ENCODE results near the gene KCNQ1. TPM values are rescaled to one million over a fixed set of nuclear protein-coding genes. Genes with fewer than 3 reads are reported as not detected.

Gene KCNQ1
- total and polyA plus RNA-seq, 9 of the 15 experiments (the other 6 are each of a cell fraction or from before 2014, with no cell fraction given) = 0.44 TPM; not detected in 8

DNA sequence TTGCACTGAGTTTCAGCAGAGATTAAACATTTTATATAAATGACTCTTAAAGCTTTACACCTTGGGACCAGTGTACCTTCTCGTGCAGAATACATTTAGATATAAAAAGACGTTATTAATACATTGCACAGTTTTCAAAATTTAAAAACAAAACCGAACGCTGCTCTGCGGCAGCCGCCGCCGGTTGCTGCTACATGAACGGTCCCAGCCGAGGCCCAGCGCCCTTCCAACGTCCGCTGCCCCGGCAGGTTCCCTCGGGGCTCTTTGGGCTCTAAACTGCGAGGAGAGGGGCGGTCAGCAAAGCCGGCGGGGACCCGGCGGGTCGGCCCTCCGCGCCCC is 438.8 kb downstream of the KCNQ1 start:
- 33% methylated on average over 22 of the region's 24 CpGs for WGBS (ENCODE audit: insufficient coverage, low coverage, missing lambda C conversion rate)
- Histone ChIP-seq H3K9me1 (ENCODE audit: control insufficient read depth, insufficient read depth, low read length) (no peaks in the 10 kb centered on the region), H3K4me3 (peak overlapping the region; percentile 59), H2AFZ (ENCODE audit: low read depth, low read length) (0 out of 2 replicates have a peak overlapping the region, but pooled peaks have one; percentile 28), H4K20me1 (replicated peaks; ENCODE audit: control insufficient read depth, insufficient read depth, low read length) (no peaks in the 10 kb centered on the region), H3K9me3 (replicated peaks; ENCODE audit: control insufficient read depth, insufficient read depth, low read depth, low read length) (peaks cover 5% of the 10 kb centered on the region), H3K27ac (ENCODE audit: extremely low read depth, low read depth, low read length) (no peak overlapping the region), H3K27me3 (ENCODE audit: control insufficient read depth in 2 of 2, insufficient read depth in 2 of 2, low read length in 2 of 2) (0 out of 5 replicates have a peak, but pooled peaks cover 0 to 8% of the 10 kb centered on the region in 2 experiments), H3K79me2 (ENCODE audit: control insufficient read depth, insufficient read depth, low read length) (no peaks in the 10 kb centered on the region), H3K36me3 (ENCODE audit: control insufficient read depth, insufficient read depth, low read length) (no peaks in the 10 kb centered on the region), H3K4me1 (replicated peaks in 1 of 2; ENCODE audit: control insufficient read depth in 2 of 2, insufficient read depth in 2 of 2, low read length in 2 of 2) (peaks cover 12 to 67% of the 10 kb centered on the region in 2 experiments; a peak in 4 of 5 replicates), H3K9ac (ENCODE audit: insufficient read depth in 1 of 2, low read depth in 2 of 2, low read length in 2 of 2) (peak overlapping the region in 1 of 2 experiments; percentile 91; a peak in 2 of 4 replicates), H3K4me2 (ENCODE audit: insufficient read depth, low read length) (peak overlapping the region; percentile 57)
- ChIA-PET POLR2A (interaction anchor here (1.1 kb wide), 2 partner anchors 45 to 350 kb away, joined by 3 read pairs; partner anchors contain the start of gene PHLDA2), CTCF (ENCODE audit: low intra/inter-chr PET ratio) (interaction anchor here (10.6 kb wide), 1 partner anchor 350 kb away, joined by 228 read pairs; no protein-coding TSS in a partner anchor)
- DNase-seq (ENCODE audit: extremely low read depth in 1 of 4, low spot score in 3 of 4) = no peak
- no peak for ATAC-seq
- no TSS peak for BruUV-seq (replicated peaks)
- in situ Hi-C loops (cut with MboI) (no loop called here), intact Hi-C loops (cut with micrococcal nuclease) (loop anchor here (2.0 to 10.0 kb wide), 2 partner anchors 15 to 319 kb away; no protein-coding TSS in a partner anchor)
- no peak for FAIRE-seq
- TF ChIP-seq NCOR1 (IDR thresholded peaks at IDR 0.05) (no peak), RBM14 (IDR thresholded peaks at IDR 0.05; ENCODE audit: borderline replicate concordance, insufficient read depth, low read depth, low read length) (0 out of 2 replicates have a peak, but pooled peaks have one; percentile 48), KDM2B (CRISPR knock-in tag; IDR thresholded peaks at IDR 0.05) (0 out of 2 replicates have a peak, but pooled peaks have one; percentile 57), ZNF512 (tag; IDR thresholded peaks at IDR 0.05) (0 out of 2 replicates have a peak, but pooled peaks have one; percentile 1), ZNF282 (CRISPR knock-in tag; IDR thresholded peaks at IDR 0.05) (no peak), GATAD2A (IDR thresholded peaks at IDR 0.05) (0 out of 2 replicates have a peak, but pooled peaks have one; percentile 20)
